Mammary epithelial cell (primary cell): Measurements from ENCODE around the gene ARHGEF5.
"Not testable (repeated sequence)": the region's sequence is repeated elsewhere in the genome, so short reads cannot be mapped to it uniquely, and the experiment has no call there.

ENCODE experiments used
- EZH2 ChIP-seq: IDR thresholded peaks from 2 replicates; pipeline ENCODE4 v1.6.1; 2012; ENCODE audit warnings: low read length, inconsistent platforms, borderline replicate concordance
- TF ChIP-seq, protein P1 (sequence below), 2 donors: IDR thresholded peaks in 1 of 2; conservative IDR thresholded peaks in 1 of 2; 2 replicates each; pipeline ENCODE4 v1.5.1; 2011 to 2012; ENCODE audit warnings: inconsistent platforms in 2 of 2, low read length in 2 of 2, mild to moderate bottlenecking in 2 of 2, control low read depth in 1 of 2, low read depth in 1 of 2; ENCODE audit not compliant: insufficient read depth in 1 of 2; ENCODE audit errors: extremely low read depth in 1 of 2

DNA sequence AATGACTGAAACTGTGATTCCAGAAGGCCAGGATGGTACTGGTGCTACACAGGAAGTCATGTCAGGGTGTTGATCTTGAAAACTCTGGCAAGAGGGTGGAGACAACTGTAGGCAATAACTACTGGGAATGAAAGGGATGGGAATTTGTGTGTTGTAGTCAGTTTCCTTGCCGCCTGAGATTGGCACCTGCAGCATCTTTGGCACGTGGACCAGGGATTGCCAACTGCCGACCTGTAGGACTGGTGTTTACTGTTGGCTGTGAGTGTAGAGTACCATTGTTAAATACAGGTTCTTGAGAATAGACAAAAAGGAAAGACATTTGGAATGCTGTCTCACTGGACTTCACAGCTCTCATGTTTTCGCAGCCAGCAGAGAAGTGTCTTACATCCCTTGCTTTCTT is 31.8 kb upstream of the ARHGEF5 start:
- TF ChIP-seq, protein P1, sequence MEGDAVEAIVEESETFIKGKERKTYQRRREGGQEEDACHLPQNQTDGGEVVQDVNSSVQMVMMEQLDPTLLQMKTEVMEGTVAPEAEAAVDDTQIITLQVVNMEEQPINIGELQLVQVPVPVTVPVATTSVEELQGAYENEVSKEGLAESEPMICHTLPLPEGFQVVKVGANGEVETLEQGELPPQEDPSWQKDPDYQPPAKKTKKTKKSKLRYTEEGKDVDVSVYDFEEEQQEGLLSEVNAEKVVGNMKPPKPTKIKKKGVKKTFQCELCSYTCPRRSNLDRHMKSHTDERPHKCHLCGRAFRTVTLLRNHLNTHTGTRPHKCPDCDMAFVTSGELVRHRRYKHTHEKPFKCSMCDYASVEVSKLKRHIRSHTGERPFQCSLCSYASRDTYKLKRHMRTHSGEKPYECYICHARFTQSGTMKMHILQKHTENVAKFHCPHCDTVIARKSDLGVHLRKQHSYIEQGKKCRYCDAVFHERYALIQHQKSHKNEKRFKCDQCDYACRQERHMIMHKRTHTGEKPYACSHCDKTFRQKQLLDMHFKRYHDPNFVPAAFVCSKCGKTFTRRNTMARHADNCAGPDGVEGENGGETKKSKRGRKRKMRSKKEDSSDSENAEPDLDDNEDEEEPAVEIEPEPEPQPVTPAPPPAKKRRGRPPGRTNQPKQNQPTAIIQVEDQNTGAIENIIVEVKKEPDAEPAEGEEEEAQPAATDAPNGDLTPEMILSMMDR (conservative IDR thresholded peaks at IDR 0.05 in 1 of 2, IDR thresholded peaks at IDR 0.05 in 1 of 2; ENCODE audit: extremely low read depth in 1 of 2, insufficient read depth in 1 of 2, low read depth in 1 of 2, low read length in 2 of 2), result not testable (repeated sequence)
- not testable (repeated sequence) for TF ChIP-seq EZH2
